Pancreas (tissue), 10 donors: Measurements from ENCODE around the gene RIBC1. TPM values are rescaled to one million over a fixed set of nuclear protein-coding genes. Genes with fewer than 3 reads are reported as not detected.
"Not testable (repeated sequence)": the region's sequence is repeated elsewhere in the genome, so short reads cannot be mapped to it uniquely, and the experiment has no call there.

ENCODE experiments used
- ATAC-seq, 4 donors: fragments of 200-7000 bp; cut with Tn5 transposase; one replicate each; pipeline versions ENCODE4 v1.8.0 to v1.9.1; 2020; ENCODE audit warnings: mild to moderate bottlenecking in 4 of 4, moderate library complexity in 4 of 4
- DNase-seq, 6 donors: peaks; one replicate each; pipeline ENCODE4 v3.0.0-alpha.2; 2020
- FAIRE-seq: peaks from 2 replicates; lab custom pipeline; 2012; peaks lifted over from hg19 to GRCh38; lab: Jason Lieb, UNC
- H3K27ac ChIP-seq, 4 donors: fragments of 200-600 bp; sonication (generic); 1 replicate in 3 of 4; 2 replicates in 1 of 4; pipeline versions ENCODE4 v1.5.0 to v1.8.0; 2020
- H3K27me3 ChIP-seq, 4 donors: fragments of 200-600 bp; one replicate each; pipeline ENCODE4 v1.8.0; 2021
- H3K36me3 ChIP-seq, 3 donors: fragments of 200-600 bp; sonication (generic) in 1 of 3; one replicate each; pipeline versions ENCODE4 v1.5.0 to v1.8.0; 2020 to 2021
- H3K4me1 ChIP-seq, 3 donors: fragments of 200-600 bp; one replicate each; pipeline ENCODE4 v1.8.0; 2021
- H3K4me3 ChIP-seq, 4 donors: fragments of 200-600 bp; sonication (generic) in 2 of 4; one replicate each; pipeline versions ENCODE4 v1.5.0 to v1.8.0; 2020 to 2021
- H3K9me3 ChIP-seq, 4 donors: fragments of 200-600 bp; one replicate each; pipeline ENCODE4 v1.8.0; 2021
- WGBS, 2 donors: extraction: QIAGEN DNeasy Blood & Tissue Kit; methylation state at CpG; one replicate each; pipeline ENCODE4 v1.1.7; 2013; 5-methylcytosine and 5-hydroxymethylcytosine counted together
- intact Hi-C, 3 donors: fragments of 100-400 bp; cut with DNase I; formaldehyde crosslinking; loops; one replicate each; pipeline versions ENCODE4 v1.11.1 to v1.14.2; 2022
- polyA plus RNA-seq, 2 donors: library from polyadenylated mRNA; stranded (reverse); fragments of 200-250 nt; gene quantifications; one replicate each; pipeline ENCODE4 v1.2.3, GENCODE V29; 2013
- total RNA-seq, 6 donors: library from RNA; stranded (reverse); fragmentation: NEBNext Ultra II Directional in 4 of 6; extraction: Animal tissue kit (Norgen Biotek cat#: 25700) in 4 of 6; gene quantifications; one replicate each; pipeline versions ENCODE4 v1.2.1 to v1.2.4, GENCODE V29; 2021 to 2023
- TF ChIP-seq, protein P1 (sequence below), 4 donors: fragments of 200-600 bp; sonication (generic) in 3 of 4; IDR thresholded peaks; one replicate each; pipeline versions ENCODE4 v1.5.0 to v1.8.0; 2021; ENCODE audit warnings: antibody characterized with exemption in 4 of 4
- donor health status: healthy with polysubstance abuse.
- donor health status: DM: no; HTN: no; CAD: no; lungs with moderate emphysema.
- donor health status: DM: no; HTN: no; CAD: no.
- donor health status: control.
- donor health status: control.
- donor health status: Bipolar disorder and iron deficiency.
- donor health status: DM: yes; HTN: yes; CAD: no.
- donor health status: DM: no; HTN: no; CAD: no.
- donor health status: DM: no; HTN: no; CAD: no.
- donor health status: DM: yes; HTN: yes; CAD: no.

The RIBC1 gene
- total and polyA plus RNA-seq, 8 donors = 0.31 to 3.3 (median 0.86) TPM

DNA sequence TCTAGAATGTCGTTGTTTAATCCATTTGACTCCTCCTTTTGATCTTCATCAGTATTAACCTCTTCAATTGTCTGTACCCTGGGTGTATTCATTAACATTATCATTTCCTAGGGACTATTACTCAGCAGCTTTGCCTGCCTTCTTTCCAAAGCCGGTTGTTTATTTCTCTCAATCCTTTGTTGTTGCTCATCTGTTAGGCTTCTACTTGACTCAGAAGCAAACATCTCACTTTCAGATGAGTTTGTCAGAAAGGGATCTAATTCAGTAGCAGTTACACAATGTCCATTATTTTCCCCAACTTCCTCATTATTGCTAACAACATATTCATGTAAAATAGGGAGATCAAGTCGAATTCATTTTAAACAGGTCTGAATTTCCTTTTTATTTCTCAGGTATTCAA, 33.6 kb downstream of the RIBC1 start:
- TF ChIP-seq, protein P1, sequence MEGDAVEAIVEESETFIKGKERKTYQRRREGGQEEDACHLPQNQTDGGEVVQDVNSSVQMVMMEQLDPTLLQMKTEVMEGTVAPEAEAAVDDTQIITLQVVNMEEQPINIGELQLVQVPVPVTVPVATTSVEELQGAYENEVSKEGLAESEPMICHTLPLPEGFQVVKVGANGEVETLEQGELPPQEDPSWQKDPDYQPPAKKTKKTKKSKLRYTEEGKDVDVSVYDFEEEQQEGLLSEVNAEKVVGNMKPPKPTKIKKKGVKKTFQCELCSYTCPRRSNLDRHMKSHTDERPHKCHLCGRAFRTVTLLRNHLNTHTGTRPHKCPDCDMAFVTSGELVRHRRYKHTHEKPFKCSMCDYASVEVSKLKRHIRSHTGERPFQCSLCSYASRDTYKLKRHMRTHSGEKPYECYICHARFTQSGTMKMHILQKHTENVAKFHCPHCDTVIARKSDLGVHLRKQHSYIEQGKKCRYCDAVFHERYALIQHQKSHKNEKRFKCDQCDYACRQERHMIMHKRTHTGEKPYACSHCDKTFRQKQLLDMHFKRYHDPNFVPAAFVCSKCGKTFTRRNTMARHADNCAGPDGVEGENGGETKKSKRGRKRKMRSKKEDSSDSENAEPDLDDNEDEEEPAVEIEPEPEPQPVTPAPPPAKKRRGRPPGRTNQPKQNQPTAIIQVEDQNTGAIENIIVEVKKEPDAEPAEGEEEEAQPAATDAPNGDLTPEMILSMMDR (IDR thresholded peaks at IDR 0.05) = no peak
- peaks cover 0 to 3% (median 2%) of the 10 kb centered on the region in 4 donors for H3K27me3 ChIP-seq
- H3K27ac ChIP-seq = no peak overlapping the region
- intact Hi-C loops = no loop called here
- 42 to 55% methylated on average over 3 of the region's 3 CpGs for WGBS, 2 donors
- FAIRE-seq (peak; percentile 57), DNase-seq (no peak), ATAC-seq (no peak)
- H3K4me3 ChIP-seq = no peak overlapping the region
- no peaks in the 10 kb centered on the region for H3K9me3 ChIP-seq
- no peaks in the 10 kb centered on the region for H3K36me3 ChIP-seq
- H3K4me1 ChIP-seq = no peaks in the 10 kb centered on the region

DNA sequence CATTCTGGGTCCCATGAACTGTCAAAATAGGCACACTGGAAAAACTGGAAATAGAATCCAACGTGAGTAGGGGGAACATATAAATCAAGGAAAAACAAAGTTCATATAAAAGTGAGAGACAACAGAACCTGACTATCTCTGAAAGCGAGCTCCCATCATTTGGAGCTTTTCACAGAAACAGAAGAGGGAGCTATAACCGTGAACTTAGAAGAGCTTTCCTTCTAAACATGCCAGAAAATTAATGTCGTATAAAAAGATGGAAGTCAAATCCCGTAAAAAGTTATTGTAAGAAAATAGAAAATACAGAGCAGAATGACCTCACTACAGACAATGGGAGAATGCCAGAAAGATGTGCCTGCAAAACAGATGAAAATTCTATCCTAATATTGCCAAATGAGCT, 35.4 kb downstream of the RIBC1 start:
- FAIRE-seq (peak; percentile 39), ATAC-seq (no peak), DNase-seq (no peak)
- Histone ChIP-seq H3K27ac (no peak overlapping the region), H3K4me3 (no peak overlapping the region), H3K4me1 (no peaks in the 10 kb centered on the region), H3K9me3 (no peaks in the 10 kb centered on the region), H3K36me3 (no peaks in the 10 kb centered on the region), H3K27me3 (peaks cover 0 to 3% (median 2%) of the 10 kb centered on the region in 4 donors)
- TF ChIP-seq, protein P1 (IDR thresholded peaks at IDR 0.05) = no peak
- intact Hi-C loops = no loop called here
- WGBS, 2 donors = 34 to 47% methylated on average over 5 of the region's 5 CpGs

DNA sequence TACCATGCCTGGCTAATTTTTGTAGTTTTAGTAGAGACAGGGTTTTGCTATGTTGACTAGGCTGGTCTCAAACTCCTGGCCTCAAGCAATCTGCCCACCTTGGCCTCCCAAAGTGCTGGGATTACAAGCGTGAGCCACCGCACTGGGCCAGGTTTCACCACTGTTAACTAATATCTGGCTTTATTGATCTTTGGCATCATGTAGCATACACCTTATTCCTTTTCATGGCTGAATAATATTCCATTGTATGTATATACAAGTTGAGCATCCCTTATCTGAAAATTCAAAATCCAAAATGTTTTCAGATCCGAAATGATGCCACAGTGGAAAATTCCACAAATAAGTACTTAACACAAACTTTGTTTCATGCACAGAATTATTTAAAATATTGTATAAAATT, 46.0 kb downstream of the RIBC1 start:
- H3K36me3 ChIP-seq, ATAC-seq, H3K27ac ChIP-seq, H3K4me1 ChIP-seq, intact Hi-C loops, H3K9me3 ChIP-seq, DNase-seq, FAIRE-seq, H3K4me3 ChIP-seq: not testable (repeated sequence)
- 75 to 77% methylated on average over 3 of the region's 3 CpGs for WGBS, 2 donors
- H3K27me3 ChIP-seq = peaks cover 0 to 19% (median 0%) of the 10 kb centered on the region in 4 donors

DNA sequence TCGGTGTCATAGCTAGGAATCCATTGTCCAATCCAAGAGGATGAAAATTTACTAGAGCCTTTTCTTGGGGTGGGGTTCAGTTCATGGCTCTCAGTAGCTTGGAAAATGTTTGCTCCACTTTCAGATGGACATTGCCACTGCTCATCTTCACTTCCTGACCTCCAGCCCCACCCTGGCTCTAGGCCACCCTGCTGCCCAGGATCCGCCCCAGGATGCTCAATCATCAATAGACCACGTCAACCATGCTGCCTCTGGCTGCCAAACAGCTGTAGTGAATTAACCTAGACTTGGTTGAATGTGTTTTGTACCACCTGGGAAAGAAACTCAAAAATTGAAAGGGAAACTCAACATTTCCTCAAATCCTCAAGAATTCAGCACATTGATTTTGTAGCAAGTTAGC, 48.7 kb downstream of the RIBC1 start:
- FAIRE-seq (no peak), ATAC-seq (no peak), DNase-seq (no peak)
- no peaks in the 10 kb centered on the region for H3K9me3 ChIP-seq
- no peak overlapping the region for H3K27ac ChIP-seq
- H3K4me1 ChIP-seq = no peaks in the 10 kb centered on the region
- intact Hi-C loops = no loop called here
- TF ChIP-seq, protein P1 (IDR thresholded peaks at IDR 0.05) = no peak
- H3K36me3 ChIP-seq = no peaks in the 10 kb centered on the region
- WGBS, 2 donors = 70 to 85% methylated on average over 3 of the region's 3 CpGs
- H3K4me3 ChIP-seq = no peak overlapping the region
- peaks cover 0 to 19% (median 0%) of the 10 kb centered on the region in 4 donors for H3K27me3 ChIP-seq

DNA sequence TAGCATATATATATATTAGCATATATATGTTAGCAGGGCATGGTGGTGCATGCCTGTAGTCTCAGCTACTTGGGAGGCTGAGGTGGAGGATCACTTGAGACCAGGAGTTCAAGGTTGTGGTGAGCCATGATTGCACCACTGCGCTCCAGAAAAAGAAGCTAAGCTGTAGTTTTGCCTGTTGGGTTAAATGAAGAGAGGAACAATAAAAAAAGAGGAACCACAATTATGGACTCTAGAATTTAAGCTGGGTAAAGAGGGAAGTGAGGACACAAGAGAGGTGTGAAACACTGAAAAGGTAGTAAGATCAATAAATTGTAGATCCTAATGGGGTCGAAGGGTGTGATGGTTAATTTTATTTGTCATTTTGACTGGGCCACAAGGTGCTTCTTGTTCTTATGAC, 52.0 kb downstream of the RIBC1 start:
- no peaks in the 10 kb centered on the region for H3K9me3 ChIP-seq
- H3K27me3 ChIP-seq = peaks cover 0 to 10% (median 0%) of the 10 kb centered on the region in 4 donors
- no peaks in the 10 kb centered on the region for H3K36me3 ChIP-seq
- intact Hi-C loops = no loop called here
- H3K4me1 ChIP-seq = no peaks in the 10 kb centered on the region
- ATAC-seq (no peak), DNase-seq (no peak), FAIRE-seq (no peak)
- TF ChIP-seq, protein P1 (IDR thresholded peaks at IDR 0.05) = no peak
- WGBS, 2 donors = 59 to 66% methylated on average over 2 of the region's 2 CpGs
- no peak overlapping the region for H3K27ac ChIP-seq
- no peak overlapping the region for H3K4me3 ChIP-seq
